Sigmoid colon (tissue), 7 donors: ENCODE measurements around the gene GNGT2. TPM values are rescaled to one million over a fixed set of nuclear protein-coding genes. Genes with fewer than 3 reads are reported as not detected.

Experiments
- DNase-seq: peaks from one replicate; pipeline ENCODE4 v3.0.0-alpha.2; 2019
- H3K27ac ChIP-seq, 4 donors: fragments of 200-600 bp; sonication (generic); one replicate each; pipeline ENCODE4 v1.5.1; 2016 to 2019; ENCODE audit warnings: mild to moderate bottlenecking in 1 of 4
- H3K27me3 ChIP-seq, 3 donors: fragments of 200-600 bp; sonication (generic); one replicate each; pipeline ENCODE4 v1.5.1; 2019; ENCODE audit warnings: mild to moderate bottlenecking in 1 of 3
- H3K36me3 ChIP-seq, 4 donors: fragments of 200-600 bp; sonication (generic); one replicate each; pipeline ENCODE4 v1.5.1; 2016 to 2019
- H3K4me1 ChIP-seq, 4 donors: fragments of 200-600 bp; sonication (generic); one replicate each; pipeline ENCODE4 v1.5.1; 2017 to 2019
- H3K4me3 ChIP-seq, 4 donors: fragments of 200-600 bp; sonication (generic); one replicate each; pipeline ENCODE4 v1.5.1; 2017 to 2019; ENCODE audit warnings: mild to moderate bottlenecking in 2 of 4, moderate library complexity in 1 of 4
- H3K9me3 ChIP-seq, 4 donors: fragments of 200-600 bp in 3 of 4; sonication (generic) in 3 of 4; one replicate each; pipeline versions ENCODE4 v1.5.1 to v1.6.1; 2013 to 2019
- EP300 ChIP-seq, 4 donors: sonication (generic); formaldehyde crosslinking; IDR thresholded peaks; one replicate each; pipeline ENCODE4 v1.6.1; 2017; ENCODE audit warnings: antibody characterized with exemption in 4 of 4
- POLR2A ChIP-seq, 2 donors: fragments of 450-650 bp; IDR thresholded peaks; one replicate each; pipeline ENCODE4 v1.6.1; 2016; ENCODE audit warnings: antibody characterized with exemption in 2 of 2, mild to moderate bottlenecking in 2 of 2, moderate library complexity in 2 of 2
- POLR2AphosphoS5 ChIP-seq, 4 donors: sonication (generic); formaldehyde crosslinking; IDR thresholded peaks; one replicate each; pipeline ENCODE4 v1.6.1; 2017; ENCODE audit warnings: antibody characterized with exemption in 4 of 4
- WGBS, 2 donors: extraction: QIAGEN DNeasy Blood & Tissue Kit; methylation state at CpG; one replicate each; pipeline ENCODE4 v1.1.7; 2013; 5-methylcytosine and 5-hydroxymethylcytosine counted together
- intact Hi-C: fragments of 100-400 bp; cut with DNase I; formaldehyde crosslinking; loops from one replicate; pipeline ENCODE4 v1.15.1; 2023
- polyA plus RNA-seq, 3 donors: library from polyadenylated mRNA; stranded (reverse); fragments of 200-250 nt; gene quantifications; one replicate each; pipeline ENCODE4 v1.2.3, GENCODE V29; 2013
- total RNA-seq, 4 donors: library from RNA; depleted of rRNA; stranded (reverse); fragments of >200 nt; gene quantifications; one replicate each; pipeline ENCODE4 v1.1.0, GENCODE V29; 2016
- TF ChIP-seq, protein P1 (sequence below), 4 experiments: fragments of 450-650 bp in 3 of 4; fragments of 200-600 bp in 1 of 4; IDR thresholded peaks; one replicate each; pipeline ENCODE4 v1.5.1; 2016 to 2019; ENCODE audit warnings: antibody characterized with exemption in 4 of 4, mild to moderate bottlenecking in 3 of 4, moderate library complexity in 2 of 4
- donor health status: healthy with polysubstance abuse.
- donor health status: Bipolar disorder and iron deficiency.
- donor health status: healthy.

GNGT2 gene
- total and polyA plus RNA-seq, 7 donors, result 1.6 to 11.0 (median 4.2) TPM

DNA sequence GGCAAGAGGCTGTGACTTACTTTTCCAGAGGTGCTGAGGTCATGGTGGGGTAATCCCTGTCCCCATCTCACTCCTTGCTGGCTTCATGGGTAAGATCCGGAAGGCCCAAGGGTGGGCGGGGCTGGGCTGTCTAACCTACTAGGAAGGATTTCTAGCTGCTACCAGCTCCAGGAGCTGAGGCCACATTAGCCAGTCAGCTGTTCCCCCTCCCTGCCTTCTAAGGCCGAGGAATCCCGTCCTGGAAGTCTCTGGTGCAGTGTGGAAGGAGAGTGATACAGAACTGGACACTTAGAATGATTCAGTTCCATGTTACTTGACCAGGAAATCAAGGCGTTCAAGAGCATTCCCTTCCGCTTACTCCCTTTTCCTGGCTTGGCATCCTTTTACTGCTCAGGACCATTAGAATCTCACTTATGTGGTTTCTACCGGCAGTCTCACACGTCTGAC is 8.9 kb downstream of the GNGT2 start:
- no peaks in the 10 kb centered on the region for H3K36me3 ChIP-seq
- no peak for DNase-seq
- peak overlapping the region in 1 of 4 donors; percentile 8 for H3K27ac ChIP-seq
- intact Hi-C loops, result no loop called here
- TF ChIP-seq POLR2AphosphoS5 (IDR thresholded peaks at IDR 0.05) (no peak), POLR2A (IDR thresholded peaks at IDR 0.05) (no peak)
- TF ChIP-seq, protein P1, sequence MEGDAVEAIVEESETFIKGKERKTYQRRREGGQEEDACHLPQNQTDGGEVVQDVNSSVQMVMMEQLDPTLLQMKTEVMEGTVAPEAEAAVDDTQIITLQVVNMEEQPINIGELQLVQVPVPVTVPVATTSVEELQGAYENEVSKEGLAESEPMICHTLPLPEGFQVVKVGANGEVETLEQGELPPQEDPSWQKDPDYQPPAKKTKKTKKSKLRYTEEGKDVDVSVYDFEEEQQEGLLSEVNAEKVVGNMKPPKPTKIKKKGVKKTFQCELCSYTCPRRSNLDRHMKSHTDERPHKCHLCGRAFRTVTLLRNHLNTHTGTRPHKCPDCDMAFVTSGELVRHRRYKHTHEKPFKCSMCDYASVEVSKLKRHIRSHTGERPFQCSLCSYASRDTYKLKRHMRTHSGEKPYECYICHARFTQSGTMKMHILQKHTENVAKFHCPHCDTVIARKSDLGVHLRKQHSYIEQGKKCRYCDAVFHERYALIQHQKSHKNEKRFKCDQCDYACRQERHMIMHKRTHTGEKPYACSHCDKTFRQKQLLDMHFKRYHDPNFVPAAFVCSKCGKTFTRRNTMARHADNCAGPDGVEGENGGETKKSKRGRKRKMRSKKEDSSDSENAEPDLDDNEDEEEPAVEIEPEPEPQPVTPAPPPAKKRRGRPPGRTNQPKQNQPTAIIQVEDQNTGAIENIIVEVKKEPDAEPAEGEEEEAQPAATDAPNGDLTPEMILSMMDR (IDR thresholded peaks at IDR 0.05), result no peak
- no peaks in the 10 kb centered on the region for H3K9me3 ChIP-seq
- 88 to 91% methylated on average over 8 of the region's 8 CpGs for whole genome bisulfite sequencing, 2 donors
- no peaks in the 10 kb centered on the region for H3K4me1 ChIP-seq
- no peaks in the 10 kb centered on the region for H3K27me3 ChIP-seq
- H3K4me3 ChIP-seq, result no peak overlapping the region

DNA sequence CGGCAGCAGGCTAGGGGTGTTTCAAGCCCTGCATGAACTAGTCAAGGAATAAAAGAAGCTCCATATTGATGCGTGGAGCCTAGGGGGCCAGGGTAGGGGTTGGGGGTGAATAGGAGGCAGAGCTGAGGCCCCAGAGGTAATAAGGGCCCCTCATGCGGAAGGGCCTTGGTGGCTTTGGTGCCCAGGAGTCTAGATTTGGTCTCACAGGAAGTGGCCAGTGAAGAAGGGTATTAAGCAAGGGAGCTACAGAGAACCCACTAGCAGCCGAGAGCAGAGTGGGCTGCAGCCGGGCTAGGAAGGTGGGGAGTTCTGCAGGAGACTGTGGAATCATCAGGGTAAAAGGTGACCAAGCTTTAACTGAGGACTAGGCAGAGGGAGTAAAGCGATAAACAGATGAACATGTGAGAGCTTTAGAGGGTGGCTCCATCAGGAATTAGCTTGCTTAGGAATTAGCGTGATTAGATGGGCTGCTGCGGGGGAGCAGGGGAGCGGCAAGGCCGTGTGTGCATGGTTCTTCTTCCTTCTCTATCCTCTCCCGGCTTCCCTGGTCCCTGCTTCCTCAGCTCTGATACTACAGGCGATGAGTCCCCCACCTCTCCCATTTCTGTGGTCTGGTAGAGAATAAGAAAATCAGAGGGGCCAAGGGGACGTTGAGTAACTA is 9.8 kb downstream of the GNGT2 start:
- Histone ChIP-seq H3K4me3 (no peak overlapping the region), H3K27me3 (no peaks in the 10 kb centered on the region), H3K4me1 (no peaks in the 10 kb centered on the region), H3K36me3 (no peaks in the 10 kb centered on the region), H3K27ac (no peak overlapping the region), H3K9me3 (no peaks in the 10 kb centered on the region)
- intact Hi-C loops, result no loop called here
- TF ChIP-seq POLR2AphosphoS5 (IDR thresholded peaks at IDR 0.05) (no peak), POLR2A (IDR thresholded peaks at IDR 0.05) (no peak), EP300 (IDR thresholded peaks at IDR 0.05) (no peak)
- TF ChIP-seq, protein P1 (IDR thresholded peaks at IDR 0.05), result no peak
- DNase-seq, result no peak
- 92% methylated on average over 13 of the region's 13 CpGs for WGBS, 2 donors

DNA sequence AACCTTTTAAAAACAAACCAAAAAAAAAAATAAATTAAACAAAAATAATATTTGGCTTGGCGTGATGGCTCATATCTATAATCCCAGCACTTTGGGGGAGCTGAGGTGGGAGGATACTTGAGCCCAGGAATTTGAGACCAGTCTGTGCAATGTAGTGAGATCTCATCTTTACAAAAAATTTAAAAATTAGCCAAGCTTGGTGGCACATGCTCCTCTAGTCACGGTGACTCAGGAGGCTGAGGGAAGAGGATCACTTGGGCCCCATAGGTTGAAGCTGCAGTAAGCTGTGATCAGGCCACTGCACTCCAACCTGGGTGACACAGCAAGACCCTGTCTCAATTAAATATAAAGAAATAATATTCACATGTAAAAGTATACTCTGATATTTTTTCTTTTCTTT is 12.2 kb downstream of the GNGT2 start:
- Histone ChIP-seq H3K36me3 (no peaks in the 10 kb centered on the region), H3K4me1 (peaks cover 0 to 10% (median 8%) of the 10 kb centered on the region in 4 donors), H3K27me3 (no peaks in the 10 kb centered on the region), H3K9me3 (no peaks in the 10 kb centered on the region), H3K27ac (no peak overlapping the region), H3K4me3 (no peak overlapping the region)
- intact Hi-C loops, result loop anchor here (10.0 kb wide), 2 partner anchors 217 to 293 kb away; partner anchors contain the start of genes PHB1 and UBE2Z
- TF ChIP-seq, protein P1 (IDR thresholded peaks at IDR 0.05), result no peak
- no peak for TF ChIP-seq POLR2AphosphoS5 (IDR thresholded peaks at IDR 0.05)
- TF ChIP-seq POLR2A (IDR thresholded peaks at IDR 0.05), result no peak
- TF ChIP-seq EP300 (IDR thresholded peaks at IDR 0.05), result no peak
- WGBS, 2 donors, result 89 to 92% methylated on average over 2 of the region's 2 CpGs
- DNase-seq, result no peak

DNA sequence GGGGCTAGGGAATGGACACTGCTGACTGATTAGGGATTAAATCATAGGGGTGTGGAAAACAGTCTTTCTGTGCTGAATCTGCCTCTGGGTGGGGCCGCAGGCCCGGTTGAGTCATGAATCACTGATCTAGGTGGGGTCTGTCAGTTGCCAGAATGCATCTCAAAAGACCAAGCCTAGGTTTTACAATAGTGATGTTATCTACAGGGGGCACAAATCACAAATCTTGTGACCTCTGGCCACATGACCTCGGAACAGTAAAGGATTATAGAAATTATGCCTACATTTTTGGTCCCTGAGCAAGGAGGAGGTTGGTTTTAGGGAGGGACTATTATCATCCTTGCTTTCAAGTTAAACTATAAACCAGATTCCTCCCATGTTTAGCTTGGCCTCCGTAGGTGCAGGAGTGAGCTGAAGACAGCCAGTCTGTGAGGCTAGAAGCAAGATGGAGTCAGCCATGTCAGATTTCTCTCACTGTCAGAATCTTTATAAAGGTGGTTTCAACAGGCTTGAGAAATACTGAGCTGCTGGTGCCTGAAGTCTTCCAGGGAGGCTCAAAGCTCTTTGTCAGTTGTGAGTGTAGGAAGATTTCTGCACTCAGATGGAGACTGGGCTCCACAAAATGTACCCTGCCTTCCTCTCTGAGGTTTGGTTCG is 12.9 kb downstream of the GNGT2 start:
- TF ChIP-seq EP300 (IDR thresholded peaks at IDR 0.05) (no peak), POLR2A (IDR thresholded peaks at IDR 0.05) (no peak), POLR2AphosphoS5 (IDR thresholded peaks at IDR 0.05) (no peak)
- TF ChIP-seq, protein P1 (IDR thresholded peaks at IDR 0.05), result no peak
- H3K4me1 ChIP-seq, result peaks cover 2 to 12% (median 9%) of the 10 kb centered on the region in 4 donors
- H3K9me3 ChIP-seq, result no peaks in the 10 kb centered on the region
- no peaks in the 10 kb centered on the region for H3K27me3 ChIP-seq
- intact Hi-C loops, result loop anchor here (10.0 kb wide), 2 partner anchors 217 to 293 kb away; partner anchors contain the start of genes PHB1 and UBE2Z
- H3K4me3 ChIP-seq, result no peak overlapping the region
- 31 to 56% methylated on average over 5 of the region's 5 CpGs for WGBS, 2 donors
- H3K36me3 ChIP-seq, result no peaks in the 10 kb centered on the region
- no peak overlapping the region for H3K27ac ChIP-seq
- no peak for DNase-seq
